HG02884 (cell line): ENCODE measurements around the gene IFITM5.
"Not testable (repeated sequence)": the region's sequence is repeated elsewhere in the genome, so short reads cannot be mapped to it uniquely, and the experiment has no call there.

Experiments
- ATAC-seq: cut with Tn5 transposase; IDR thresholded peaks from one replicate; pipeline ENCODE4 v1.9.1; 2021; ENCODE audit warnings: mild to moderate bottlenecking, moderate library complexity; ENCODE audit not compliant: unreplicated experiment

IFITM5 gene

GRCh38 chr11:313304-313786 lies 14.0 kb upstream of the IFITM5 start:
- ATAC-seq, result no peak

GRCh38 chr11:312092-312816 lies 12.9 kb upstream of the IFITM5 start:
- no peak for ATAC-seq

- ATAC-seq, result not testable (repeated sequence)
These were observed 11.9 kb upstream of the IFITM5 start for GRCh38 chr11:311013-311748.

- ATAC-seq, result not testable (repeated sequence)
These were observed 10.8 kb upstream of the IFITM5 start for GRCh38 chr11:309979-310572.

GRCh38 chr11:308740-309665 lies 9.7 kb upstream of the IFITM5 start:
- not testable (repeated sequence) for ATAC-seq

- not testable (repeated sequence) for ATAC-seq
These were observed 8.7 kb upstream of the IFITM5 start, which contains the start of gene IFITM2 for GRCh38 chr11:307766-308708. Gene IFITM2, plus strand, starts transcription at chr11:307816. Its CDS starts 377 bp downstream, at chr11:308193.

- no peak for ATAC-seq
These were observed 7.5 kb upstream of the IFITM5 start for GRCh38 chr11:306645-307371.

GRCh38 chr11:305844-306211 lies 6.5 kb upstream of the IFITM5 start:
- no peak for ATAC-seq

- no peak for ATAC-seq
These were observed 5.9 kb upstream of the IFITM5 start for GRCh38 chr11:304915-305843.

- ATAC-seq, result no peak
These were observed 4.8 kb upstream of the IFITM5 start for GRCh38 chr11:304061-304506.

GRCh38 chr11:303363-303762 lies 4.0 kb upstream of the IFITM5 start:
- no peak for ATAC-seq

GRCh38 chr11:299951-300735 lies 817 bp upstream of the IFITM5 start:
- no peak for ATAC-seq

- no peak for ATAC-seq
These were observed 790 bp downstream of the IFITM5 start for GRCh38 chr11:298406-299065.

GRCh38 chr11:297586-298405 lies 1.5 kb downstream of the IFITM5 start:
- ATAC-seq, result no peak

- no peak for ATAC-seq
These were observed 2.2 kb downstream of the IFITM5 start for GRCh38 chr11:297051-297585.
